HG03095 (cell line): ENCODE measurements around the gene ITGAX.
"Not testable (repeated sequence)": the region's sequence is repeated elsewhere in the genome, so short reads cannot be mapped to it uniquely, and the experiment has no call there.

ENCODE experiments used
- ATAC-seq: cut with Tn5 transposase; IDR thresholded peaks from one replicate; pipeline ENCODE4 v1.9.1; 2021; ENCODE audit warnings: moderate library complexity; ENCODE audit not compliant: unreplicated experiment

Gene ITGAX

DNA sequence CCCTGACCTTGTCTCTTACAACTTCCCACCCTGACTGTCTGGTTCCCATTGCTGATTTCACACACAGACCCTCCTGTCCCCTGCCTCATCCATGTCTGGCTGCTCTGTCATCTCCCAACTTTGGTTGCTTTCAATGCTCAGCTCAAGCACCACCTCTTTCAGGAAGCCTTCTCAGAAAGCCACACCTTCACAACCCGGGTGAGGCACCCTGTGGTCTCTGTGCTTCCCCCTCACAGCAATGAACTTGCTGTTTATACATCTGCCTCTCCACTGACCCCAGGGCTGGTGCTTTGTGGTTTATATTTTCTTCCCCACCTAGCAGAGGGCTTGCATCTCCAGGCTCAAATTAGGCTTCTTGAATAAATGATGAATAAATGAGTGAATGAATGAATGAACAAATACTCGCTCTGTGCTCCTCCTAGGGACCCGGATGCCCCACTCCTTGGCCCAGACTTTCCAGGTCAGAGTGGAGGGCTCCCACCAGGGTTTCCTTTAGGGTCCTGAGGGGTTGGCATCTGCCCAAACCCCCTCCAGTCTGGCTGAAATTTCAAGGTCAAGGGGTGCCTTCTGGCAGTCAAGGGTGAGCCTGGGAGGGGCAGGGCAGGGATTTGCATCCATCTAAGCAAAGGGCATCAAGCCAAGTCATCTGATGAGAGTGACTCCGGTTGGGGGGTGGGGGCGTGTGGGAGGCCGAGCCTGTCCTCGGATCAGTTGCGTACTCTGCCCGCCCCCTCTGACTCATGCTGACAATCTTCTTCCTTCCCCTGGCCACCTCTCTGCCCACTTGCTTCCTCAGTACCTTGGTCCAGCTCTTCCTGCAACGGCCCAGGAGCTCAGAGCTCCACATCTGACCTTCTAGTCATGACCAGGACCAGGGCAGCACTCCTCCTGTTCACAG is at the start of gene ITGAX:
Gene ITGAX, plus strand, starts transcription at position 783 of the 898 bp plus-strand sequence. Its CDS starts 79 bp downstream, at position 862.
- peak; percentile 73 for ATAC-seq

DNA sequence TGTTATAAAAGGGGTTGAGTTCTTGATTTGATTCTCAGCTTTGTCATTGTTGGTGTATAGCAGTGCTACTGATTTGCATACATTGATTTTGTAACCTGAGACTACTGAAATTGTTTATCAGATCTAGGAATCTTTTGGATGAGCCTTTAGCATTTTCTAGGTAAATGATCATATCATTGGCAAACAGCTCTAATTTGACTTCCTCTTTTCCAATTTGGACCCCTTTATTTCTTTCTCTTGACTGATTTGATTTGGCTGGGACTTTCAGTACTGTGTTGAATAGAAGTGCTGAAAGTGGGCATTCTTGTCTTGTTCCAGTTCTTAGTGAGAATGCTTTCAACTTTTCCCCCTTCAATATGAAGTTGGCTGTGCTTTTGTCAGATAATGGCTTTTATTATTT is 49.8 kb upstream of the ITGAX start:
- no peak for ATAC-seq

DNA sequence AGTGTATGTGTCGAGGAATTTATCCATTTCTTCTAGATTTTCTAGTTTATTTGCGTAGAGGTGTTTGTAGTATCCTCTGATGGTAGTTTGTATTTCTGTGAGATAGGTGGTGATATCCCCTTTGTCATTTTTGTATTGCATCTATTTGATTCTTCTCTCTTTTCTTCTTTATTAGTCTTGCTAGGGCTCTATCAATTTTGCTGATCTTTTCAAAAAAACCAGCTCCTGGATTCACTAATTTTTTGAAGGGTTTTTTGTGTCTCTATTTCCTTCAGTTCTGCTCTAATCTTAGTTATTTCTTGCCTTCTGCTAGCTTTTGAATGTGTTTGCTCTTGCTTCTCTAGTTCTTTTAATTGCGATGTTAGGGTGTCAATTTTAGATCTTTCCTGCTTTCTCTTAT is 46.6 kb upstream of the ITGAX start:
- ATAC-seq, result not testable (repeated sequence)

DNA sequence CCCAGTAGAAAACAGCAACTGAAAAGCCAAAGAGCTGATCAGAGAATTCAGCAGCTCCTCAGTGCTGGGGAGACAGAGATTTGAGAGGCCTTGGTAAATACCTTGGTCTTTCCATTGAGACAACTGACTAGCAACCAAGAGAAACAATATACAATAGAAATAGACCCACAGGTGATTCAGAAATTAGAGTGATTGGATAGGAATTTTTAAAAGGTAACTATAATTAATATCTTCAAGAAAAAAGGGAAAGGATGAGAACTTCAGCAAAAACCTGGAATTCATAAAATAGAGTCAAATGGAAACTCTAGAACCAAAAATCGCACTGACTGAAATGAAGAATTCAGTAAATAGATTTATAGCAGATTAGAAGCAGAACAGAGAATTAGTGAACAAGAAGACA is 32.5 kb upstream of the ITGAX start:
- no peak for ATAC-seq

DNA sequence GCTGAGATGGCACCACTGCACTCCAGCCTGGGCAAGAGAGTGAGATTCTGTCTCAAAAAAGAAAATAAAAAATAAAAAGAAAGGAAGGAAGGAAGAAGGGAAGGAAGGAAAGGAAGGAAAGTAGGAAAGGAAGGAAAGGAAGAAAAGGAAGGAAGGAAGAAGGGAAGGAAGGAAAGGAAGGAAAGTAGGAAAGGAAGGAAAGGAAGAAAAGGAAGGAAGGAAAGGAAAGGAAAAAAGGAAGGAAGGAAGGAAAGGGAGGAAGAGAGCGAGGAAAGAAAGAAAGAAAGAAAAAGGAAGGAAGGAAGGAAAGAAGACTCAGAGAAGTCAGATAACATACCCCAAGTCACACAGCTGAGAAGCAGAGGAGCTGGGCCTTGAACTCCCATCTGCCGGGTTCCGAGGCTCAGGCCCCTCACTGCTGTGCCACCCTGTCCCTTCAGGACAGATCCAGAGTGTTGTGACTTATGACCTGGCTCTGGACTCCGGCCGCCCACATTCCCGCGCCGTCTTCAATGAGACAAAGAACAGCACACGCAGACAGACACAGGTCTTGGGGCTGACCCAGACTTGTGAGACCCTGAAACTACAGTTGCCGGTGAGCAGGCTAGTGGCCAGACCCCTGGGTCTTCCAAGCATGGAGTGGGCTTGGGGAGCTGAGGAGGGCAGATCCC is 30.9 kb upstream of the ITGAX start:
- no peak for ATAC-seq

DNA sequence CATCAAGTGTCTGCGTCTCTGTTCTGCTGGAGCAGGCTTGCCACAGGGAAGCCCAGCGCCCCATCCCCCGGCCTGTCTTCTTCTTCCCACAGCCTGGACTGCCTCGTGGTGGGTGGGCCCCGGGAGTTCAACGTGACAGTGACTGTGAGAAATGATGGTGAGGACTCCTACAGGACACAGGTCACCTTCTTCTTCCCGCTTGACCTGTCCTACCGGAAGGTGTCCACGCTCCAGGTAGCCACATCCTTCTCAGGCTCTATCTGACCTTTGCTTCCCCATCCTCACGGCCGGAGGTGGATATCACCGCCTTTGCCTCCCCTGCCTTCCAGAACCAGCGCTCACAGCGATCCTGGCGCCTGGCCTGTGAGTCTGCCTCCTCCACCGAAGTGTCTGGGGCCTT is 29.8 kb upstream of the ITGAX start:
- ATAC-seq, result no peak

DNA sequence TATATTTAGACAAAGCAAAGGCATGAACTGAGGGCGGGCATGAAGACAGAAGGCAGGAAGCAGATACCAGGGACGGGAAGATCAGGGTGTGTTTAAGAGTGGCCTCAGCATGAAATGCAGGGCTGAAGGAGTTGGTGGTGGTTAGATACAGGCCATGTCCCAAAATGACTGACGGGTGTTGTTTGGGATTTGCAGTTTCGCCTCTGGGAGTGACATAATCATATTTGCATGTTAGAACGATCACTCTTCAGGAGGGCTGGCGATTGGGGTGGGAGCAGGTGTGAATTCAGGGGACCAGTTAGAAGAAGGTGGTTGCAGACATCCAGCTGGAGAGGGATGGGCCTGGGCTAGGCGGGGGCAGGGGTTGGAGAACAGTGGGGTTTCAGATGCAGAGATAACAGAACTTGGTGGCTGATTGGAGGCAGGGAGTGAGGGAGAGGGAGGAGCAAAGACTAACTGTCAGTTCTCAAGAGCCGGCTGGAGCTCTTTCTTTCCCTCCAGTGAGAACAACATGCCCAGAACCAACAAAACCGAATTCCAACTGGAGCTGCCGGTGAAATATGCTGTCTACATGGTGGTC is 27.2 kb upstream of the ITGAX start:
- no peak for ATAC-seq

DNA sequence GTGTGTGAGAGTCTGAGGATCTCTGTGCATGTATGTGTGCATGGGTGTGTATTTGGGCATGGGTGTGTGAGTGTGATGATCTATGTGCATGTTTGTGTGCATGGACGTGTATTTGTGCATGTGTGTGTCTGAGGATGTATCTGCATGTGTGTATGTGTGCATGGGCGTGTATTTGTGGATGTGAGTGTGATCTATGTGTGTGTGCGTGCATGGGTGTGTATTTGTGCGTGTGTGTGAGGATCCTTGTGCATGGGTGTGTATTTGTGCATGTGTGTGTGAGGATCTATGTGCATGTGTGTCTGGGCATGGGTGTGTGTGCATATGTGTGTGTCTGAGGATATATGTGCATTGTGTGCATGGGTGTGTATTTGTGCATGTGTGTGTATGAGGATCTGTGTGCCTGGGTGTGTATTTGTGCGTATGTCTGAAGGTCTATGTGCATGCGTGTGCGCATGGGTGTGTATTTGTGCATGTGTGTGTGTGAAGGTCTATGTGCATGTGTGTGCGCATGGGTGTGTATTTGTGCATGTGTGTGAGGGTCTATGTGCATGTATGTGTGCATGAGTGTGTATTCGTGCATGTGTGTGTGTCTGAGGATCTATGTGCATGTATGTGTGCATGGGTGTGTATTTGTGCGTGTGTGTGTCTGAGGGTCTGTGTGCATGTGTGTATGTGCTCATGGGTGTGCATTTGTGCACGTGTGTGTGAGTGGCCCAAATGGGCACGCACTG is 26.5 kb upstream of the ITGAX start:
- no peak for ATAC-seq

DNA sequence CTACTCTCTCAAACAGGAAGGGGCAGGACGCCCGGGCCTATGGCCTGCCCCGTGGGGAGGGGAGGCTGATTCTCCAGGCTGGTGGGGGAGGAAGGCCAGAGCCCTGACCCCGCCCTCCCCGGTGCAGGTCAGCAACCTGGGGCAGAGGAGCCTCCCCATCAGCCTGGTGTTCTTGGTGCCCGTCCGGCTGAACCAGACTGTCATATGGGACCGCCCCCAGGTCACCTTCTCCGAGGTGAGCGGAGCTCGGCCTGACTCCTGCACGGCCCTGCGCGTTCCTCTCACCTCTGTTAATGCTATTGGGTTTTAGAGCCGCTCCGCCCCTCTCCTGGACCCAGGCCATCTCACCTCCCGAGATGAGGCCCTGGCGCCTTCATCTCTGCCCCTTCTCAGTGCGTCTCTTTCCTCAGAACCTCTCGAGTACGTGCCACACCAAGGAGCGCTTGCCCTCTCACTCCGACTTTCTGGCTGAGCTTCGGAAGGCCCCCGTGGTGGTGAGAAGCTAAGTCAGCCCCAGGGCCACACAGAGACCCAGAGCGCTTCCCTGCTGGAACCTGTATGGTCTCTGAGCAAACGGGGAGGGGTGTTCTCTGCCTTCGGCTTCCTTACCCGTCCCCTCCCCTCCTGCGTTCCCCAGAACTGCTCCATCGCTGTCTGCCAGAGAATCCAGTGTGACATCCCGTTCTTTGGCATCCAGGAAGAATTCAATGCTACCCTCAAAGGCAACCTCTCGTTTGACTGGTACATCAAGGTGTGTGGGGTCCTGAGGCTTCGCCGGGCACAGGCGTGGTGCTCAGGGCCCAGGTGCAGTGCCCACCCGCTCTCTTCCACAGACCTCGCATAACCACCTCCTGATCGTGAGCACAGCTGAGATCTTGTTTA is 25.1 kb upstream of the ITGAX start:
- no peak for ATAC-seq

DNA sequence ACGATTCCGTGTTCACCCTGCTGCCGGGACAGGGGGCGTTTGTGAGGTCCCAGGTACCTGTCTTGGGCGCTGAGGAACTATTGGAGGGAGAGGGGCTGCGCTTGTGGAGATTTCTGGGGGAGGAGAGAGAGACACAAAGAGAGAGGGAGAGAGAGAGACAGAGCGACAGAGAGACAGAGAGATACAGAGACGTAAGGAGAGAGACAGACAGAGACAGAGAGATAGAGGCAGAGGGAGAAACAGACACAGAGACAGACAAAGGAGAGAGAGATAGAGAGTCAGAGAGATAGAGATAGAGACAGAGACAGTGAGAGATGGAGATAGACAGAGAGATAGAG is 24.5 kb upstream of the ITGAX start:
- no peak for ATAC-seq

DNA sequence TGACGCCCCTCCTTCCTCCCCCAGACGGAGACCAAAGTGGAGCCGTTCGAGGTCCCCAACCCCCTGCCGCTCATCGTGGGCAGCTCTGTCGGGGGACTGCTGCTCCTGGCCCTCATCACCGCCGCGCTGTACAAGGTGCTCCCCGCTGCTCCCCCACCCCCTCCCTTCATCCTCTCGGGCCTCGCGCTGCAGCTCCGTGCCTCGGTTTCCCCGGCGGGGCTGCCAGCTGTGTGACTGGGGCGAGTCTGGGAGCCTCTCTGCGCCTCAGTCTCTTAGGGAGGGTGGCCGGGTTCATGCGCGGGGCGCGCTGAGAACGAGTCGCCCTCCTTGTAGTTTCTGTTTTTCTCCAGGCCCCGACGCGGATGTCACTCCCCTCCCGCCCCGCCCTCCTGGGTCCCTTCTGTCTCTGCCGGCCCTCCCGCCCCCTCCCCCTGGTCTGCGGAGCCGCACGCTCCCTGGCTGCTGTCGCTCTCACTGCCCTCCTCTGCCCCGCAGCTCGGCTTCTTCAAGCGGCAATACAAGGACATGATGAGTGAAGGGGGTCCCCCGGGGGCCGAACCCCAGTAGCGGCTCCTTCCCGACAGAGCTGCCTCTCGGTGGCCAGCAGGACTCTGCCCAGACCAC is 23.7 kb upstream of the ITGAX start:
- no peak for ATAC-seq

DNA sequence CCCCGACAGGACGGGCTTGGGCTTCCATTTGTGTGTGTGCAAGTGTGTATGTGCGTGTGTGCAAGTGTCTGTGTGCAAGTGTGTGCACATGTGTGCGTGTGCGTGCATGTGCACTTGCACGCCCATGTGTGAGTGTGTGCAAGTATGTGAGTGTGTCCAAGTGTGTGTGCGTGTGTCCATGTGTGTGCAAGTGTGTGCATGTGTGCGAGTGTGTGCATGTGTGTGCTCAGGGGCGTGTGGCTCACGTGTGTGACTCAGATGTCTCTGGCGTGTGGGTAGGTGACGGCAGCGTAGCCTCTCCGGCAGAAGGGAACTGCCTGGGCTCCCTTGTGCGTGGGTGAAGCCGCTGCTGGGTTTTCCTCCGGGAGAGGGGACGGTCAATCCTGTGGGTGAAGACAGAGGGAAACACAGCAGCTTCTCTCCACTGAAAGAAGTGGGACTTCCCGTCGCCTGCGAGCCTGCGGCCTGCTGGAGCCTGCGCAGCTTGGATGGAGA is 23.1 kb upstream of the ITGAX start:
- ATAC-seq, result no peak

DNA sequence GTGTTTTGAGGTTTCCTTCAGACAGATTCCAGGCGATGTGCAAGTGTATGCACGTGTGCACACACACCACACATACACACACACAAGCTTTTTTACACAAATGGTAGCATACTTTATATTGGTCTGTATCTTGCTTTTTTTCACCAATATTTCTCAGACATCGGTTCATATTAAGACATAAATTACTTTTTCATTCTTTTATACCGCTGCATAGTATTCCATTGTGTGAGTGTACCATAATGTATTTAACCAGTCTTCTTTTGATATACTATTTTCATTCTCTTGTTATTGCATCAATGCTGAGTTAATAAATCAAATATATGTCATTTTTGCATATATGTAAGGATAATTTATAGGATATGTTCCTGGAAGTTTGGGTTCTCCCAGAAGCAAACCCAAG is 22.4 kb upstream of the ITGAX start:
- no peak for ATAC-seq

DNA sequence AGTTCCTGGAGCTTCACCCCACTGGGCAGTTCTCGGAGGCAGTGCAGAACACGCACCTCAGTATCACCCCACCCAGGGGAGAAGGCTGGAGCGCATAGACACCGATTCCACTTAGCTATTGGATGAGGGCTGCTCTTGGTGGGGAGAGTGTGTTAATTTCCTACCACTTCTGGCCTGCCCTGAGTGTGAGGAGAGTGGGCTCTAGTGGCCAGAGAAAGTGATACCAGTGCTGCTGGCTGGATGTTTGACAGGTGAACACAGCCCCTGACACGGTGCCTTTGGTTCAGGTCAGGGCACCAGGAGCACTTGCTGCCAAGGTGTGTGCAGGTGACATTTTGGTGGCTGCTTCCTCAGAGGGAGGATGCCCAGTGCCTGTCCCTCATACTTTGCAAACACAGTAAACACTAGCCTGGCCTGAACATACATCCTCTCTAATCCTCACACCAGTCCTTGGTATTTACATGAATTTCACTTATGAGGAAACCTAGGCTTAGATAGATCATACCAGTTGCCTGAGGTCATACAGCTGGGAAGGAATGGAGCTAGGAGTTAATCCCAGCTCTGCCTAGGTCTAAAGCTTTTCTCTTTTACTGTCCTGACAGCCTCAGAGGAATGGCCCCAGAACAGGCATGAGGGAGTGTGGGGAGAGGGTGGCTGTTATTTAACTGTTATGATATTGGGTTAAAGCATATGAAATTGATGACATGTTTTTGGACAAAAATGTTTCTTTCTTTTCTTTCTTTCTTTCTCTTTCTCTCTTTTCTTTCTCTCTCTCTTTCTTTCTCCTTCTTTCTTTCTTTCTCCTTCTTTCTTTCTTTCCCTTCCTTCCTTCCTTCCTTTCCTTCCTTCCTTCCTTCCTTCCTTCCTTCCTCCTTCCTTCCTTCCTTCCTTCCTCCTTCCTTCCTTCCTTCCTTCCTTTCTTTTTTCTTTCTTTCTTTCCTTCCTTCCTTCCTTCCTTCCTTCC is 21.0 kb upstream of the ITGAX start:
- peak; percentile 86 for ATAC-seq

DNA sequence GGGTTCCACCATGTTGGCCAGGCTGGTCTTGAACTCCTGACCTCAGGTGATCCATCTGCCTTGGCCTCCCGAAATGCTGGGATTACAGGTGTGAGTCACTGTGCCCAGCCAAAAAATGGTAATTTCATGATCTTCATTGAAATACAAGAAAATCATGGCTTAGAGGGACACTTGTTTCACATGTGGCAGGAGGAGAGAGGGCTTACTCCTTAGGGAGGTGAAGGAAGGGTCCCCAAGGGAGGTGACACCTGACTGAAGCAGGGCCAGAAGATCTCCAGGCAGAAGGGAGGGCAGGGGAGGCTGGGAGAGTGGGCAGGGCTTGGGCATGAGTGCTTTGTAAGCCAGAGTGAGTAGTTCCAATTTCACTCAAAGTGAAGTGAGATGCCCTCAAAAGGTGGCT is 20.0 kb upstream of the ITGAX start:
- no peak for ATAC-seq

DNA sequence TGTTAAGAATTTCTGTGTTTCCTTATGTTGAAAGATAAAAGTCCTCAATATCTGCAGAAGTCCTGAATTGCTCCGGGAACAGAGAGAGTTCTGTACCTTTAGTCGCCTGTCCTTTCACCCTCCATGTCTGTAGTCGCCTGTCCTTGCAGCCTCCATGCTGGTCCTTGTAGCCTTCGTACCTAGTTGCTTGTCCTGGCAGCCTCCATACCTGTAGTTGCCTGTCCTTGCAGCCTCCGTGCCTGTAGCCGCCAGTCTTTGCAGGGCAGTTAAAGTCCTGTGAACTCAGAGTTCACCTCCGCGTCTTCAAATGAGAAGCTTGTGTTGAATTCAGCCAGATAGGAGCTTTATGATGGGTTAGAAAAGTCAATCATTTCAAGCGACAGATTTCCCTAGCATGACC is 19.5 kb upstream of the ITGAX start:
- no peak for ATAC-seq

DNA sequence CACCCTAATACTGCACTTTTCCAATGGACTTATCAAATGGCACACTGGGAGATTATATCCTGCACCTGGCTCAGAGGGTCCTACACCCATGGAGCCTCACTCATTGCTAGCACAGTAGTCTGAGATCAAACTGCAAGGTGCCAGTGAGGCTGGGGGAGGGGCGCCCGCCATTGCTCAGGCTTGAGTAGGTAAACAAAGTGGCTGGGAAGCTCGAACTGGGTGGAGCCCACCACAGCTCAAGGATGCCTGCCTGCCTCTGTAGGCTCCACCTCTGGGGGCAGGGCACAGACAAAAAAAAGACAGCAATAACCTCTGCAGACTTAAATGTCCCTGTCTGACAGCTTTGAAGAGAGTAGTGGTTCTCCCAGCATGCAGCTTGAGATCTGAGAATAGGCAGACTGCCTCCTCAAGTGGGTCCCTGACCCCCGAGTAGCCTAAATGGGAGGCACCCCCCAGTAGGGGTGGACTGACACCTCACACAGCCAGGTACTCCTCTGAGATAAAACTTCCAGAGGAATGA is 16.8 kb upstream of the ITGAX start:
- ATAC-seq, result not testable (repeated sequence)

DNA sequence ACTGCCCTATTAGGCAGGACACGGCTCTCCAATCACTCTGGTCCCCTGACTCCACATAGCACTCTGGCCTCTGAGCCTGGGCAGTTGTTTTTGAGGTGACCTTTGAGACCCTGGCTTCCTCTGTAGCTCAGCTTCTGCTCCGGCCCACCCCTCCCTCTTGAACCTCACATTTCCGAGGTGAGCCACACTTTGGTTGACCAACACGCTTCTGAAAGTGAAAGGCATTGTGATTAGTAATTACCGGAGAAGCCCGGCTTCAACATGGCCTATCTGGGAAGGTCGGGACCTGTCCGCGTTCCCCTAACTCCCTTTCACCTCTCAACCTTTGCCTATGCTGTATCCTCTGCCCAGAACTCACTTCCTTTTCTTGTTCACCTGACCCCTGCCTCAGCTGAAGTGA is 10.3 kb upstream of the ITGAX start:
- ATAC-seq, result peak; percentile 89
